HFF-Myc (cell line): Measurements from ENCODE around the gene VWA7.

ENCODE experiments used
- DNase-seq: peaks from one replicate; pipeline ENCODE4 v3.0.0-alpha.2; 2011; ENCODE audit warnings: low read depth; ENCODE audit errors: extremely low read depth
- H3K4me3 ChIP-seq: replicated peaks from 2 replicates; pipeline ENCODE4 v1.5.1; 2011; ENCODE audit warnings: low read depth, mild to moderate bottlenecking, control low read depth, low read length
- TF ChIP-seq, protein P1 (sequence below): IDR thresholded peaks from 2 replicates; pipeline ENCODE4 v1.5.1; 2012; ENCODE audit warnings: mild to moderate bottlenecking, low read depth, low read length, control low read depth; ENCODE audit errors: missing control alignments

VWA7 gene

DNA sequence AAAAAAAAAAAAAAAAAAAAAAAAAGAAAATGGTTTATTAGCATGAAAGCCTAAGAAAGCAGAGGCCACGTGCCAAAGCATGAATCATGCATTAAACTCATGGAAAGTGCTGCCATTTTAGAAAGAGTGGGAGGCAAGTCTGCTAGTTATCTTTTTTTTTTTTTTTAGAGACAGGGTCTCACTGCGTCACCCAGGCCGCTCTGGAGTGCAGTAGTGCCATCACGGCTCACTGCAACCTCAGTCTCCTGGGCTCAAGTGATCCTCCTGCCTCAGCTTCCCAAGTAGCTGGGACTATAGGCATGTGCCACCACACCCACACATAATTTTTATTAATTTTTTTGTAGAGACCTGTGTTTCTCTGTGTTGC, 5.2 kb downstream of the VWA7 start:
- TF ChIP-seq, protein P1, sequence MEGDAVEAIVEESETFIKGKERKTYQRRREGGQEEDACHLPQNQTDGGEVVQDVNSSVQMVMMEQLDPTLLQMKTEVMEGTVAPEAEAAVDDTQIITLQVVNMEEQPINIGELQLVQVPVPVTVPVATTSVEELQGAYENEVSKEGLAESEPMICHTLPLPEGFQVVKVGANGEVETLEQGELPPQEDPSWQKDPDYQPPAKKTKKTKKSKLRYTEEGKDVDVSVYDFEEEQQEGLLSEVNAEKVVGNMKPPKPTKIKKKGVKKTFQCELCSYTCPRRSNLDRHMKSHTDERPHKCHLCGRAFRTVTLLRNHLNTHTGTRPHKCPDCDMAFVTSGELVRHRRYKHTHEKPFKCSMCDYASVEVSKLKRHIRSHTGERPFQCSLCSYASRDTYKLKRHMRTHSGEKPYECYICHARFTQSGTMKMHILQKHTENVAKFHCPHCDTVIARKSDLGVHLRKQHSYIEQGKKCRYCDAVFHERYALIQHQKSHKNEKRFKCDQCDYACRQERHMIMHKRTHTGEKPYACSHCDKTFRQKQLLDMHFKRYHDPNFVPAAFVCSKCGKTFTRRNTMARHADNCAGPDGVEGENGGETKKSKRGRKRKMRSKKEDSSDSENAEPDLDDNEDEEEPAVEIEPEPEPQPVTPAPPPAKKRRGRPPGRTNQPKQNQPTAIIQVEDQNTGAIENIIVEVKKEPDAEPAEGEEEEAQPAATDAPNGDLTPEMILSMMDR: no peak
- DNase-seq: peak; percentile 32
- no peak overlapping the region for H3K4me3 ChIP-seq

DNA sequence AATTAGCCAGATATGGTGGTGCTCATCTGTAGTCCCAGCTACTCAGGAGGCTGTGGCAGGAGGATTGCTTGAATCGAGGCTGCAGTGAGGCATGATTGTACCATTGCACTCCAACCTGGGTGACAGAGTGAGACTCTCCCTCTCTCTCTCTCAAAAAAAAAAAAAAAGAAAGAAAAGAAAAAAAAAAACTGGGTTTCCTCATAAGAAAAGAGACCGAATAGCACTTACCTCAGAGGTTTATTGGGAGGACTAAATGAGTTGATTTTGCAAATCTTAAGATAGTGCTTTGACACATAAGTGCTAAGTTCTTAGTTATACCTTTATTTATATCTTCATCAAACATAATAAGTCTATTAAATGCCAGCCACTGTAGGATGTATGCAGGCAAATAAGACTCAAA, 6.3 kb downstream of the VWA7 start:
- TF ChIP-seq, protein P1: no peak
- no peak overlapping the region for H3K4me3 ChIP-seq

DNA sequence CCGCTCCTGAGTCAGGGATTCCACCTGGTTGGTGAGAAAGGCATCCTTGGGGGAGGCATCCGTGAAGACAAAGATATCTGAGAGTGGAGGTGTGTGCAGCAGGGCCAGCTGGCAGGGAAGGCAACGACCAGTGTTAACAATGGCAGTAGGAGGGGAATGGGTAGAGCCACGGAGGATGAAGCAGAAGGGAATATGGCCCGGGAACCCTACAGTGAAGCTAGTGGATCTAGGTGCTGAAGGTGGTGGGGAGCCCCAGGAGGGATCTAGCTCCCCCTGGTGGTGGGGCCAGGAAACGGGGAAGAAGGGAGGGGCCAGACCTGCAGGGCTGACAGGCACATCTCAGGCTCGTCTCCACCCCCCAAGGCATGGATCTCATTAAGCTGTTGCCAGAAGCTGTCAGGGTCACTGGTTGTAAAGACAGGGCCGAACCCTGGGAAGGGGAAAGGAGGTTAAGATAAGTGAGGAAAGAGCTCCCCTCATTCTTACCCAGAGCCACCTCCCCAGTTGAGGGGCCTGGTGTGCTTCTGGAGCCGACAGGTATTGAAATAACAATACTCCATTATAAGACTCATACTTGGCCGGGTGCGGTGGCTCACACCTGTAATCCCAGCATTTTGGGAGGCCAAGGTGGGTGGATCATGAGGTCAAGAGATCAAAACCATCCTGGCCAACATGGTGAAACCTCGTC, 7.3 kb downstream of the VWA7 start:
- H3K4me3 ChIP-seq: no peak overlapping the region
- no peak for DNase-seq
- TF ChIP-seq, protein P1: peak; percentile 90

More for the DNA sequence above, 6.3 kb downstream of the VWA7 start:
- no peak for DNase-seq

DNA sequence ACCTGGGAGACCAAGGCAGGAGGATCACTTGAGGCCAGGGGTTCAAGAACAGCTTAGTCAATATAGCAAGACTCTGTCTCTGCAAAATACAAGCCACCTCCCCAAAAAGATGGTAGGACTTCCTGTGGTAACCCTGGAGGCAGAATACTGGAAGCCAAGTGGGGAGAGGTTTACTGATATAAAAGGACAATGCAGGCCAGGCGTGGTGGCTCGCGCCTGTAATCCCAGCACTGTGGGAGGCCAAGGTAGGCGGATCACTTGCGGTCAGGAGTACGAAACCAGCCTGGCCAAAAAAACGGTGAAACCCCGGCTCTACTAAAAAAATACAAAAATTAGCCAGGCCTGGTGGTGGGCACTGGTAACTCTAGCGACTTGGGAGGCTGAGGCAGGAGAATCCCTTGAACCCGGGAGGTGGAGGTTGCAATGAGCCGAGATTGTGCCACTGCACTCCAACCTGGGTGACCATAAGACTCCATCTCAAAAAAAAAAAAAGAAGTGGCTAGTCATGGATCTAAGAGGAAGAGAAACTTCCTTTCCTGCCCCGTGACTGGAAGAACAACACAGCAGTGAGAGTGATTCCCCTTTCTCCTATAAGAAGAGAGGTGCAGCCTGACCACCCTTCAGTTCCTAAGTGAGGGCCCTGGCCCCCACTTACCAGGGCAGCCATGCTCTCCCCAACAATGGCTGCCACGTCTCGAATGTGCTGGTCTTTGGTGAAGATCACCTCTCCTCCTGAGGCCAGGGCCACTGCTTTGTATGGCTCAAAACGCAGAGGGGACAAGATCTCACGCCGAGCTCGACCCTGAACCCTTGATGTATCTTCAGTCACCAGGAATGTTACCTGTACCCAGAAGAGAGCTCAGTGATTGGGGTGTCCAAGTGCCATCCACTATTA, 8.5 kb downstream of the VWA7 start:
- no peak for DNase-seq
- TF ChIP-seq, protein P1: no peak
- no peak overlapping the region for H3K4me3 ChIP-seq

DNA sequence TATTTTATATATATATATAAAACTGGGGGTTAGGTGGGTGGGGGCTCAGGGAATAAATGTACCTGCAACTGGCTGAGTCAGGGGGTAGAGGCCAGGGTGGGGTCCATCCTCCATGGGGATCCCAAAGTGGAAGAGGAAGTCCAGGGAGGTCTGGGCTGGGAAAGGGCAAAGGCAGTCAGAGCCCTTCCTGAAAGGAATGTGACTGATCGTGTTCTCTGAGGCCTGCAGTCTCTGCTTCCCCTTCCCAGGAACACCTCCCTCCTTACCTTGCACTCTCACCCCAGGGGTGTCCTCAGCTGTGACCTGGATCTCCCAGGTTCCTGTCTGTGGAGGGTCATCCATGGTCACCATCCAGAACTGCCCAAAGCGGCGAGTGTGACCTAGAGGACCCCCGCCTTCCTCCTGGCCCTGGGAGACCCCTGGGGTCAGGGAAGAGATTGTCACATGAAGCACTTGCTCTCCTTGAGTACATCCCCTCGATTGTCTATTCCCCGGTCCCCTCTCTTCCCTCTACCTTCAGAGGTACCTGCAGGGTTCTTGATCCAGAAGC, 10.0 kb downstream of the VWA7 start:
- TF ChIP-seq, protein P1: no peak
- H3K4me3 ChIP-seq: no peak overlapping the region
- DNase-seq: no peak

DNA sequence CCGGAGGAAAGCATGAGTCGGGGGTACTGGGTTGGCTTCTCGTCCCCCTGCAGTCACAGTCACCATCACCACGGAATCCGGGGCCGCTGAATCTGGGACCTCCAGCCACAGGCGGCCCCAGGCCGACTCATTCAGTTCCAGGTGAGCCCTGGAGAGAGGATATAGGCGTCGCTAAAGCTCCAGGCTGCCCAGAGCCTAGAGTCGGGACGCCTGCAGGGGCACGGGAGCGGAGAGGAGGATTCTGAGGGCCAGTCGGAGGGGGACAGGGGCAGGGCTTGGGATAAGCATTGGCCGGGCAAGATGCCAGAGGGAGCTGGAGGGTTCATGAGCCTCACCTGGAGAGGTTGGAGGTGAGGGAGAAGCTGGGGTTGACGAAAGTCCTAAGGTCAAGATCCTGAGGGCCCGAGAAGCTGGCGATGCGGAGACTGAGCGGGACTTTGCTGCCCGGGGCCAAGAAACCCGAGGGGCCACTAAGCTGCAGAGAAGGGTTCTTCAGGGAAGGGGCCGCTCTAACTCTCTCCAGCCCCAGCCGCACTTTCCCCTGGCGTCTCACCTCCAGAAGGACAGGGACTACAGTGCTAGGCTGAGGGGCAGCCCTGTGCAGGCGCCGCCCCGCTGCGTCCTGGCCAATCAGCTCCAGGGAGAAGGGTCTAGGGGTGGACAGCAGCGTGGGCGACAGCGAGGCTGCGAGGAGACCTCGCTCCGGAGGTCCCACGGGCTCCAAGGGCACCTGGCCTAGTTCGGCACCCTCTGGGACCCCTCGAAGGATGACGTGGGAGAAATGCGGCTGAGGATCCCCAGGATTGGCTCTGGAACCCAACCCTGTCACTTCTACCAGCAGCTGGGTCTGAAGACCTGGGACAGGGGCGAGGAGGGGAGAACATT, 11.0 kb downstream of the VWA7 start:
- TF ChIP-seq, protein P1: no peak
- peak overlapping the region; percentile 23 for H3K4me3 ChIP-seq
- no peak for DNase-seq
